ENCODE data around the gene GRID1. TPM values are rescaled to one million over a fixed set of nuclear protein-coding genes. Genes with fewer than 3 reads are reported as not detected.

The GRID1 gene
- total RNA-seq, 1 experiment from 2014 or later = 5.6 TPM

GRCh38 chr10:86193841-86194240, 172.8 kb downstream of the GRID1 start:
- H3K79me2 ChIP-seq (ENCODE audit: insufficient read depth, low read length) = no peaks in the 10 kb centered on the region
- no peak overlapping the region for H2AFZ ChIP-seq (ENCODE audit: low read depth, low read length, poor library complexity, severe bottlenecking)
- POLR2A ChIA-PET = no interaction called here
- no peaks in the 10 kb centered on the region for H3K9me3 ChIP-seq (ENCODE audit: control insufficient read depth in 1 of 2, insufficient read depth in 1 of 2, low read depth in 1 of 2, low read length in 2 of 2)
- no peak overlapping the region for H3K27ac ChIP-seq (ENCODE audit: low read depth, low read length)
- no peak overlapping the region for H3K4me2 ChIP-seq (ENCODE audit: low read length)
- H3K9me2 ChIP-seq (ENCODE audit: insufficient read depth) = no peaks in the 10 kb centered on the region
- BruUV-seq (replicated peaks) = no TSS peak
- 0 out of 4 replicates have a peak, but pooled peaks cover 0 to 3% of the 10 kb centered on the region in 2 experiments for H3K4me1 ChIP-seq (ENCODE audit: control insufficient read depth in 1 of 2, insufficient read depth in 2 of 2, low read length in 2 of 2)
- CTCF ChIA-PET = no interaction called here
- H3K27me3 ChIP-seq (ENCODE audit: insufficient read depth, low read length) = no peaks in the 10 kb centered on the region
- RAD21 ChIA-PET (ENCODE audit: low non-redundant PET in 1 of 2, low total read pairs in 2 of 2, uncharacterized antibody in 2 of 2, unreplicated experiment in 2 of 2) = no interaction called here
- H3K9ac ChIP-seq (ENCODE audit: low read length) = no peak overlapping the region
- no peaks in the 10 kb centered on the region for H3K36me3 ChIP-seq (ENCODE audit: control insufficient read depth in 1 of 2, insufficient read depth in 2 of 2, low read length in 2 of 2)
- intact Hi-C loops (cut with micrococcal nuclease) = no loop called here
- ATAC-seq (no peak), DNase-seq (ENCODE audit: low read depth, low spot score) (no peak)
- no peak for TF ChIP-seq EZH2phosphoT487 (IDR thresholded peaks at IDR 0.05; ENCODE audit: borderline replicate concordance)
- no peak for TF ChIP-seq RAD21 (IDR thresholded peaks at IDR 0.05; ENCODE audit: low read depth)
- TF ChIP-seq SP1 (IDR thresholded peaks at IDR 0.05; ENCODE audit: low read depth) = no peak
- TF ChIP-seq FOSL1 (IDR thresholded peaks at IDR 0.05; ENCODE audit: low read depth) = no peak
- no peak for TF ChIP-seq POLR2A (IDR thresholded peaks at IDR 0.05; ENCODE audit: borderline replicate concordance, extremely low read depth, insufficient read depth, insufficient read length)
- TF ChIP-seq POLR2AphosphoS5 (IDR thresholded peaks at IDR 0.05; ENCODE audit: low read depth, low read length) = no peak
- no peak for TF ChIP-seq REST (IDR thresholded peaks at IDR 0.05; ENCODE audit: low read depth)
- TF ChIP-seq YY1 (IDR thresholded peaks at IDR 0.05; ENCODE audit: extremely low read depth, insufficient replicate concordance, low read depth, low read length) = no peak
- no peak for TF ChIP-seq EGR1 (IDR thresholded peaks at IDR 0.05; ENCODE audit: low read depth)
- no peak for TF ChIP-seq ZNF274 (IDR thresholded peaks at IDR 0.05; ENCODE audit: low read depth, low read length)
- TF ChIP-seq ELF1 (IDR thresholded peaks at IDR 0.05; ENCODE audit: borderline replicate concordance, low read depth) = no peak
- no peak for TF ChIP-seq MAX (IDR thresholded peaks at IDR 0.05)
- TF ChIP-seq ZFX (IDR thresholded peaks at IDR 0.05) = no peak
- TF ChIP-seq ATF3 (IDR thresholded peaks at IDR 0.05) = no peak
- no peak for TF ChIP-seq SRF (IDR thresholded peaks at IDR 0.05; ENCODE audit: low read depth)
- TF ChIP-seq CTCF (IDR thresholded peaks at IDR 0.05 in 2 of 3, conservative IDR thresholded peaks at IDR 0.05 in 1 of 3; ENCODE audit: borderline replicate concordance in 1 of 3, insufficient read depth in 1 of 3, low read depth in 2 of 3, low read length in 2 of 3) = no peak
- H3K4me3 ChIP-seq (replicated peaks in 1 of 2; ENCODE audit: low read depth in 1 of 2, low read length in 2 of 2) = no peak overlapping the region
- no peaks in the 10 kb centered on the region for H4K20me1 ChIP-seq (ENCODE audit: insufficient read depth)

Data from HCT116 (cell line).